GM21737 (cell line): ENCODE results near the gene ANXA4.
"Not testable (repeated sequence)": the region's sequence is repeated elsewhere in the genome, so short reads cannot be mapped to it uniquely, and the experiment has no call there.

Experiments
- ATAC-seq: cut with Tn5 transposase; IDR thresholded peaks from one replicate; pipeline ENCODE4 v1.9.1; 2021; ENCODE audit warnings: mild to moderate bottlenecking, moderate library complexity; ENCODE audit not compliant: unreplicated experiment

Gene ANXA4

GRCh38 chr2:69741575-69742321, at the start of gene ANXA4:
Gene ANXA4, plus strand, starts transcription at chr2:69742134. Its CDS starts 39,432 bp downstream, at chr2:69781566.
- peak; percentile 83 for ATAC-seq

DNA sequence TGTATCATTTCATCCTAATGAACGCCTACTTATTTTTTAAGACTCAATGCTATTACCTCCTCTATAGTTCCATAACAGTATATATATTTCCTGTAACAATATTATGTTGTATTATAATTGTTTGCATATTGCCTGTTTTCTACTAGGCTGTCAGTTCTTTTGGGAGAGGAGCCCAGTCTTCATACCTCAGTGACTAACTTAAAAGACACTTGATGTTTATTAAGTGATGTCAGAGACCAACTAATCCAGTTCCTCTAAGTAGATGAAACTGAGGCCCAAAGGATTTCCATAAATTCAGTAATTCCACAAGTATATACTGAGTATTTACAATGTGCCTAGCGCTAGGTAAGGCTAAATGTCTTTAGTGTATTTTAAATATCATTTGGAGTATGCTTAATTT, 49.5 kb upstream of the ANXA4 start:
- ATAC-seq, result no peak

DNA sequence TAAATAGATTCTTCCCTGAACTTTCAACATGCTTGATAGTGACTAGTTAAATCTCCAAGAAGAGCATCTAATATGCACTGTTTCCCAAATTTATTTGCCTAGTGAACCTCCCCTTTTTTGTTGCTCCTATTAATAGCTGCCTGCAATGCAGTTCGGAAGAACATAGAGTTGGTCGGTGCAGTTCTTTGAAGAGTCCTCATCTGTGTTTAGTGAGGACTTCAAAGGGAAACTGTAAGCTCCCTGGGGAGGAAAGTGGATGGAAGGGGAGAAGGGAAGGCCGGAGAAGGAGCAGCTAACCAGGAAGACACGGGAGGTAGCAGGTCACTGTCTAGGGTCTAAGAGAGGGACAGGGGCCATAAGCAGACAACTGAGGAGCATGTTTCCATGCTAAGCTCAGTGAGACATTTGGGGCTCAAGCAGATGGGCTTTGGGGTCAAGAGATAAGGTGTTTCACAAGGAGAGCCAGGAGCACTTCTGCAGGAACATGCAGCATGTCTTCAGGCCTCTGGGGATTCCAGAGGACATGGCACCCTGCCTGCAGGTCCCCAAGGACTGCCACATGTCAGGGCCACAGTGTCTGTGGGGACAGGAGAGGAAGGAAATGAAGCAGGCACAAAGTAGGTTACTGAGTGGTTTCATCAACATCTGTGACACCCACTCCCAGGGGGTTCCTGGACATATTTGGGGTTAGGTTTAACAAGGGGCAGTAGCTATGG, 48.7 kb upstream of the ANXA4 start:
- ATAC-seq, result peak; percentile 67

- no peak for ATAC-seq
These were observed 48.0 kb upstream of the ANXA4 start for GRCh38 chr2:69693775-69694450.

GRCh38 chr2:69694894-69695849, 46.8 kb upstream of the ANXA4 start:
- no peak for ATAC-seq

DNA sequence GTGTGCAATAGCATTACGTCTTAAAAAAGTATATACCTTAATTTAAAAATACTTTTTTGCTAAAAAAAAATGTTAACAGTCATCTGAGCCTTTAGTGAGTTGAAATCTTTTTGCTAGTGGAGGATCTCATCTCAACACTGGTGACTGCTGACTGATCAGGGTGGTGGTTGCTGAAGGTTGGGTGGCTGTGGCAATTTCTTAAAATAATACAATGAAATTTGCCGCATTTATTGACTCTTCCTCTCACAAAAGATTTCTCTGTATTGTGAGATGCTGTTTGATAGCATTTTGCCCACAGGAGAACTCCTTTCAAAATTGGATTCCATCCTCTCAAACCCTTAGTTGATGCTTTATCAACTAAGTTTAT, 46.1 kb upstream of the ANXA4 start:
- no peak for ATAC-seq

- ATAC-seq, result no peak
These were observed 41.6 kb upstream of the ANXA4 start for GRCh38 chr2:69700381-69700780.

DNA sequence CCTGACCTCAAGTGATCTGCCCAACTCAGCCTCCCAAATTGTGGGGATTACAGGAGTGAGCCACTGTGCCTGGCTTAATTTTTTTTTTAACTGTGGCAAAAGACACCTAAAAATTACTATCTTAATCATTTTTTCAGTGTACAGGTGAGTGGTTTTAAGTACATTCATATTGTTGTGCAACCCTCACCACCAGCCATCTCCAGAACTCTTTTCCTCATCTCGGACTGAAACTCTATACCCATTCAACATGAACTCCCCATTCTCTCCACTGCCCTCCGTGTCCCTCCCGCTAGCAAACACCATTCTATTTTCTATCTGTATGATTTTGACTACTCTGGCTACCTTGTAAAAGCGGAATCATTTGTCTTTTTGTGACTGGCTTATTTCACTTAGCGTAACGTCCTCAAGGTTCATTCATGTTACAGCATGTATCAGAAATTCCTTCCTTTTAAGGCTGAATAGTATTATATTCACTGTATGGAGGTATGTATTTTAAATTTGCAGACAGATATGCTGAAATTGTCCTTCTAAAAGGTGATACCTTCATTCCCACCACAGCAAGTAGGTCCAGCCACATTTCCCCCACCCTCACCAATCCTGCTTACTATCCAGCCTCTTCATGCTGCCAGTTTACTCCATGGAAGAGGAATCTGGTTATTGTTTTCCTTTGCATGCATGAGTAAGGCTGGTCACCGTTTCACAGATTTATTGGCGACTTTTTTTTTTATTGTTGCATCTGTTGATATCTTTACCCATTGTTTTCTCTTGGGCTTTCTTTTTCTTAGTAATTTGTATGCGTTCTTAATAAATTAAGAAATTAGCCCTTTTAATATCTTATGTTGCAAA, 40.6 kb upstream of the ANXA4 start:
- ATAC-seq, result no peak

GRCh38 chr2:69703189-69703588, 38.7 kb upstream of the ANXA4 start:
- no peak for ATAC-seq

- no peak for ATAC-seq
These were observed 37.5 kb upstream of the ANXA4 start for GRCh38 chr2:69704446-69704845.

DNA sequence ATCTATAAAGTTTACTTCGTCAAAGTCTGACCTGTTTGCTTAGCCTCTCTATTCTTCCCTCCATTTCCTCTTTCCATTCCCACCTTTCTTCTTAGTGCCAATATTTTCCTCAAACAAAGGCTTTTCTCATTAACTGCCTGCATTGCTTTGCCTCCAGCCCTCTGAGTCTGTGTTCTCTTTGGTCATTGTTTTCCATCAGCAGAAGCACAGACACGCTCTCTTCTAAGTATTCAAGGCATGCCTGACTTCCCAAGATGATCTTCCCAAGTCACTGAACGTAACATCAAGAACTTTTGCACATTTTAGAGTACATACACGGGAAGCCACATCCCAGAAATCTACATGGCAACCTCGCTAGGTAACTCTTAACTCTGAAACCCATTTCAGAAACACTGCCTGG, 32.6 kb upstream of the ANXA4 start:
- no peak for ATAC-seq

GRCh38 chr2:69711971-69712370, 30.0 kb upstream of the ANXA4 start:
- no peak for ATAC-seq

DNA sequence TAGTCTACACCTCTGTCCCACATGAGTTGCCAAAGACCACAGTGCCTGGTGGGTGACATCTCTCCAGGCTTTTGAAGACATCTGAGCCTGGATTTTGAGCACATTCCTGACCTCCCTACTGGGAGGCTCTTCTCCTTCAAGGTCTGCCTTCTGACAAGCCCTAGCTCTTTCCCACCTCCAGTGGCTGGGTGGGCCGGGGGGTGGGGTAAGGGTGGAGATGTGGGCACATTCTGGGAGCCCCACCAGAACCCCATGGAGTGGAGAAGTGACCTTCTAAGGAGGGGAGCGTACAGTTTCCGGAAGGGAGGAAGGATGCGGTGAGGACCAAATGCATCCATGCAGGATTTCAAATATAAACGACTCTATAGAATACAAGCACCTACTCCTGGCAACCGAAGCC, 27.9 kb upstream of the ANXA4 start:
- ATAC-seq, result no peak

GRCh38 chr2:69714539-69715220, 27.3 kb upstream of the ANXA4 start:
- ATAC-seq, result not testable (repeated sequence)

DNA sequence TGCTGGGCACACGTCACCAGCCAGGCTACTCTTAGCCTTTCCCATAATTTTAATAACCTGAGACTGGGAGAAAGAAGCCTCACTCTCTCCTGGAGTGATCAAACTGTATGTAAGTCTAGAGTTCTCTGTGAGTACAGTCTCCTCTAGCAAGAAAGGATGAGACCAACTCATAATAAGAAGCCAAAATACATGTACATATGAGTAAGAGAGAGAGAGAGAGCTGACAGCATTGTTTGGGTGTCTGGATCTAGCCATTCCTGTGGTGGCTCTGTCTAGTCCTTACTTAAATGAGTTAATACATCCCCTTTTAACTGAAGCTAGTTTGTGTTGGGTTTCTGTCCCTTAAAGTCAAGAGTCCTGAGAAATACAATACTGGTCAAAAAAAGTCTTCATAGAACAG, 26.0 kb upstream of the ANXA4 start:
- ATAC-seq, result no peak

- ATAC-seq, result no peak
These were observed 25.3 kb upstream of the ANXA4 start for GRCh38 chr2:69716555-69717120.

- no peak for ATAC-seq
These were observed 24.7 kb upstream of the ANXA4 start for GRCh38 chr2:69717186-69717585.

GRCh38 chr2:69717861-69718273, 24.1 kb upstream of the ANXA4 start:
- no peak for ATAC-seq
